HL-60 (cell line): ENCODE results near the gene KDM2B.

ENCODE experiments used
- DNase-seq, 2 experiments: peaks; one replicate each; pipeline ENCODE4 v3.0.0-alpha.2; 2010 to 2020; ENCODE audit warnings: low read depth in 1 of 2, low spot score in 1 of 2
- H3K27ac ChIP-seq: fragments of 250-450 bp; sonication (Bioruptor Pico); replicated peaks from 2 replicates; pipeline ENCODE4 v1.5.1; 2020; ENCODE audit warnings: mild to moderate bottlenecking, moderate library complexity
- H3K27me3 ChIP-seq: fragments of 250-450 bp; sonication (Bioruptor Pico); 2 replicates; pipeline ENCODE4 v1.5.1; 2021; ENCODE audit warnings: mild to moderate bottlenecking, moderate library complexity; ENCODE audit not compliant: insufficient read depth, poor library complexity, severe bottlenecking
- H3K4me3 ChIP-seq: replicated peaks from 2 replicates; pipeline ENCODE4 v1.5.1; 2011; ENCODE audit warnings: mild to moderate bottlenecking, control low read depth, low read length; ENCODE audit not compliant: insufficient read depth
- GABPA ChIP-seq: IDR thresholded peaks from 2 replicates; pipeline ENCODE4 v1.6.1; 2012; ENCODE audit warnings: low read depth
- POLR2AphosphoS5 ChIP-seq: IDR thresholded peaks from 2 replicates; pipeline ENCODE4 v1.6.1; 2012; ENCODE audit warnings: low read depth
- SPI1 ChIP-seq: IDR thresholded peaks from 2 replicates; pipeline ENCODE4 v1.6.1; 2012; ENCODE audit warnings: low read depth, mild to moderate bottlenecking, borderline replicate concordance
- TF ChIP-seq, protein P1 (sequence below): IDR thresholded peaks from one replicate; pipeline ENCODE4 v1.5.1; 2011; ENCODE audit warnings: low read length, control low read depth, inconsistent platforms; ENCODE audit not compliant: insufficient read depth
- TF ChIP-seq, protein P2 (sequence below): IDR thresholded peaks from 2 replicates; pipeline ENCODE4 v1.6.1; 2012; ENCODE audit warnings: low read depth; ENCODE audit not compliant: insufficient replicate concordance

Gene KDM2B

DNA sequence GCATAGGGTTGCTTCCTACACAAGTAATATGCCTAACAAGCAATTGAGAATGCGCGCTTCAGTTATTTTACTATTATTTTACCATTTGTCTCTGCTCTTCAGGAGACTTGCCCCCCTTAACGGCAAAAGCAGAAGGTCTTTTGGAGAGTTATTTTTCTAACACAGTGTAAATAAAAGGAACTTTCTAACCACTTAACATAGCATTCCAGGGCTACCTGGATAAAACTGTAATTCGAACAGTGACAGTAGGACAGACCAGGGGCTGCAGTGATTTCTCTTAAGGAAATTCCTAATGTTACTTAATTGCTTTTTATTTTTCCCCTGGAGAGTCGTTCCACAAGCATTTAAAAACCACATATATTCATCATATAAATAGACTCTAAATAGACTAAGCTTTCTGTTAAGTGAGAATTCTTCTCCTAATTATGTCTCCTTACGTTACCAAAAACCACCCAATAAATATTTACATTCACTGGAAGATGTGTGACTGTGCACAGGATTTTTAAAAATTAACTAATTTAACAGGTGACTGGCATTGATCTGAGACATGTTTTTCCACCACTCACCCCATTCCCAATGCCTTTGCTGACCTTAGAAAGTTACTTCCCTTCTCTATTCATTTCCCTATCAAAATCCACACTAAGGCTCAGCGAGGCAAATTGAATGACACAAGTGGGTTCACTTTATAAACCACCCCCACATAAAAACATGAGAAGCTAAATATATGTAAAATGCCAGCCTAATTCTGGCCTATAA lies 108.5 kb downstream of the KDM2B start:
- TF ChIP-seq GABPA (no peak), SPI1 (no peak), POLR2AphosphoS5 (no peak)
- TF ChIP-seq, protein P1, sequence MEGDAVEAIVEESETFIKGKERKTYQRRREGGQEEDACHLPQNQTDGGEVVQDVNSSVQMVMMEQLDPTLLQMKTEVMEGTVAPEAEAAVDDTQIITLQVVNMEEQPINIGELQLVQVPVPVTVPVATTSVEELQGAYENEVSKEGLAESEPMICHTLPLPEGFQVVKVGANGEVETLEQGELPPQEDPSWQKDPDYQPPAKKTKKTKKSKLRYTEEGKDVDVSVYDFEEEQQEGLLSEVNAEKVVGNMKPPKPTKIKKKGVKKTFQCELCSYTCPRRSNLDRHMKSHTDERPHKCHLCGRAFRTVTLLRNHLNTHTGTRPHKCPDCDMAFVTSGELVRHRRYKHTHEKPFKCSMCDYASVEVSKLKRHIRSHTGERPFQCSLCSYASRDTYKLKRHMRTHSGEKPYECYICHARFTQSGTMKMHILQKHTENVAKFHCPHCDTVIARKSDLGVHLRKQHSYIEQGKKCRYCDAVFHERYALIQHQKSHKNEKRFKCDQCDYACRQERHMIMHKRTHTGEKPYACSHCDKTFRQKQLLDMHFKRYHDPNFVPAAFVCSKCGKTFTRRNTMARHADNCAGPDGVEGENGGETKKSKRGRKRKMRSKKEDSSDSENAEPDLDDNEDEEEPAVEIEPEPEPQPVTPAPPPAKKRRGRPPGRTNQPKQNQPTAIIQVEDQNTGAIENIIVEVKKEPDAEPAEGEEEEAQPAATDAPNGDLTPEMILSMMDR, result no peak
- TF ChIP-seq, protein P2, sequence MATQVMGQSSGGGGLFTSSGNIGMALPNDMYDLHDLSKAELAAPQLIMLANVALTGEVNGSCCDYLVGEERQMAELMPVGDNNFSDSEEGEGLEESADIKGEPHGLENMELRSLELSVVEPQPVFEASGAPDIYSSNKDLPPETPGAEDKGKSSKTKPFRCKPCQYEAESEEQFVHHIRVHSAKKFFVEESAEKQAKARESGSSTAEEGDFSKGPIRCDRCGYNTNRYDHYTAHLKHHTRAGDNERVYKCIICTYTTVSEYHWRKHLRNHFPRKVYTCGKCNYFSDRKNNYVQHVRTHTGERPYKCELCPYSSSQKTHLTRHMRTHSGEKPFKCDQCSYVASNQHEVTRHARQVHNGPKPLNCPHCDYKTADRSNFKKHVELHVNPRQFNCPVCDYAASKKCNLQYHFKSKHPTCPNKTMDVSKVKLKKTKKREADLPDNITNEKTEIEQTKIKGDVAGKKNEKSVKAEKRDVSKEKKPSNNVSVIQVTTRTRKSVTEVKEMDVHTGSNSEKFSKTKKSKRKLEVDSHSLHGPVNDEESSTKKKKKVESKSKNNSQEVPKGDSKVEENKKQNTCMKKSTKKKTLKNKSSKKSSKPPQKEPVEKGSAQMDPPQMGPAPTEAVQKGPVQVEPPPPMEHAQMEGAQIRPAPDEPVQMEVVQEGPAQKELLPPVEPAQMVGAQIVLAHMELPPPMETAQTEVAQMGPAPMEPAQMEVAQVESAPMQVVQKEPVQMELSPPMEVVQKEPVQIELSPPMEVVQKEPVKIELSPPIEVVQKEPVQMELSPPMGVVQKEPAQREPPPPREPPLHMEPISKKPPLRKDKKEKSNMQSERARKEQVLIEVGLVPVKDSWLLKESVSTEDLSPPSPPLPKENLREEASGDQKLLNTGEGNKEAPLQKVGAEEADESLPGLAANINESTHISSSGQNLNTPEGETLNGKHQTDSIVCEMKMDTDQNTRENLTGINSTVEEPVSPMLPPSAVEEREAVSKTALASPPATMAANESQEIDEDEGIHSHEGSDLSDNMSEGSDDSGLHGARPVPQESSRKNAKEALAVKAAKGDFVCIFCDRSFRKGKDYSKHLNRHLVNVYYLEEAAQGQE, result no peak
- Histone ChIP-seq H3K27ac (no peak overlapping the region), H3K27me3 (no peaks in the 10 kb centered on the region), H3K4me3 (no peak overlapping the region)
- DNase-seq, result no peak

DNA sequence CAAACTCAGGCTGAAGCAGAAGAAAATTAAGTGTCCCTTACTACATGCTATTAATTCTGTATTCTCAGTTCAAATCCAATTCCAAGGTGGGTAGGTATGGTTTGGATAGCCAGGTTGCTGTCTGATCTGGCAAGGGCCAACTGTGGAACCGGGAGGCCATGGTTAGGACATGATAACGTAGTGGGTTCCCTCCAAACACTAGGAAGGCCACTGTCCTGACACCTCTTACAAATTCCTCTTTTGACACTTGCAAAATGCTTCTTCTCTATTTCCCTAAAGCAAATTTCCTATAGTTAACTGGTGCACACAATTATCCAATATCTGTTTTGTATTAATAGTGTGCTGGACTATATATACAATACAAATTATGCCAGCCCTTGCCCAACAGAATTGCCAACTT lies 110.1 kb downstream of the KDM2B start:
- Histone ChIP-seq H3K4me3 (no peak overlapping the region), H3K27ac (no peak overlapping the region), H3K27me3 (no peaks in the 10 kb centered on the region)
- TF ChIP-seq, protein P2, result no peak
- TF ChIP-seq, protein P1, result no peak
- TF ChIP-seq POLR2AphosphoS5, result no peak
- TF ChIP-seq GABPA, result no peak
- no peak for TF ChIP-seq SPI1
- DNase-seq, result no peak

DNA sequence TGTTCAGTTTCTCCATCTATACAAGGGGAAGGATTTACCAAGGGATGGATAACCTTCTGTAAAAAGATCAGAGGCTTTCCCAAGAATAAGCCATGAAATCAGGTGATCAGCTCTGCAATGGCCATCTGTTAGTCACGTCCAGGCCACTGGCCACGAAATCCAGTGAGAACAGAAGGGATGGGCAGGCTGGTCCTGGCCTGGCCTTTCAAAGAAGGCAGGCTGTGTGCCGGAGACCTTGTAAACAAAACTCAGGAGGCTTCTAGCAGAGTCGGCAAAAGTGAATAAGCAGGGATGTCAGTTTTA lies 112.4 kb downstream of the KDM2B start:
- TF ChIP-seq POLR2AphosphoS5 (no peak), GABPA (no peak), SPI1 (no peak)
- TF ChIP-seq, protein P2, result no peak
- Histone ChIP-seq H3K4me3 (no peak overlapping the region), H3K27ac (no peak overlapping the region), H3K27me3 (no peaks in the 10 kb centered on the region)
- no peak for DNase-seq
